Esophagus (tissue), 2 donors: ENCODE results near the gene BLNK. TPM values are rescaled to one million over a fixed set of nuclear protein-coding genes. Genes with fewer than 3 reads are reported as not detected.

Experiments
- H3K27ac ChIP-seq, 2 donors: one replicate each; pipeline ENCODE4 v1.5.1; 2013; ENCODE audit warnings: low read depth in 2 of 2, mild to moderate bottlenecking in 2 of 2, inconsistent platforms in 1 of 2, low read length in 1 of 2, moderate library complexity in 1 of 2
- H3K27me3 ChIP-seq, 2 donors: one replicate each; pipeline ENCODE4 v1.6.1; 2013; ENCODE audit warnings: low read length in 2 of 2, control low read depth in 1 of 2, mild to moderate bottlenecking in 1 of 2; ENCODE audit not compliant: insufficient read depth in 2 of 2, control insufficient read depth in 1 of 2
- H3K36me3 ChIP-seq, 2 donors: one replicate each; pipeline ENCODE4 v1.6.1; 2013; ENCODE audit warnings: low read length in 1 of 2; ENCODE audit not compliant: control insufficient read depth in 2 of 2, insufficient read depth in 2 of 2
- H3K4me1 ChIP-seq, 2 donors: one replicate each; pipeline ENCODE4 v1.6.1; 2013; ENCODE audit warnings: low read length in 1 of 2; ENCODE audit not compliant: control insufficient read depth in 2 of 2, insufficient read depth in 2 of 2
- H3K4me3 ChIP-seq, 2 donors: one replicate each; pipeline ENCODE4 v1.5.1; 2013; ENCODE audit warnings: low read length in 2 of 2, mild to moderate bottlenecking in 2 of 2, low read depth in 1 of 2, moderate library complexity in 1 of 2
- H3K9me3 ChIP-seq, 2 donors: one replicate each; pipeline ENCODE4 v1.6.1; 2013; ENCODE audit warnings: mild to moderate bottlenecking in 2 of 2, low read depth in 1 of 2, low read length in 1 of 2, moderate library complexity in 1 of 2; ENCODE audit not compliant: control insufficient read depth in 2 of 2, insufficient read depth in 1 of 2
- WGBS, 2 donors: extraction: QIAGEN DNeasy Blood & Tissue Kit; methylation state at CpG; one replicate each; pipeline ENCODE4 v1.1.7; 2013; 5-methylcytosine and 5-hydroxymethylcytosine counted together
- polyA plus RNA-seq, 2 donors: library from polyadenylated mRNA; stranded (reverse); fragments of 200-250 nt; gene quantifications; one replicate each; pipeline ENCODE4 v1.2.3, GENCODE V29; 2013
- donor health status: healthy with polysubstance abuse.
- donor health status: Bipolar disorder and iron deficiency.

The BLNK gene
- polyA plus RNA-seq, 2 donors: 46.8 to 51.1 TPM

DNA sequence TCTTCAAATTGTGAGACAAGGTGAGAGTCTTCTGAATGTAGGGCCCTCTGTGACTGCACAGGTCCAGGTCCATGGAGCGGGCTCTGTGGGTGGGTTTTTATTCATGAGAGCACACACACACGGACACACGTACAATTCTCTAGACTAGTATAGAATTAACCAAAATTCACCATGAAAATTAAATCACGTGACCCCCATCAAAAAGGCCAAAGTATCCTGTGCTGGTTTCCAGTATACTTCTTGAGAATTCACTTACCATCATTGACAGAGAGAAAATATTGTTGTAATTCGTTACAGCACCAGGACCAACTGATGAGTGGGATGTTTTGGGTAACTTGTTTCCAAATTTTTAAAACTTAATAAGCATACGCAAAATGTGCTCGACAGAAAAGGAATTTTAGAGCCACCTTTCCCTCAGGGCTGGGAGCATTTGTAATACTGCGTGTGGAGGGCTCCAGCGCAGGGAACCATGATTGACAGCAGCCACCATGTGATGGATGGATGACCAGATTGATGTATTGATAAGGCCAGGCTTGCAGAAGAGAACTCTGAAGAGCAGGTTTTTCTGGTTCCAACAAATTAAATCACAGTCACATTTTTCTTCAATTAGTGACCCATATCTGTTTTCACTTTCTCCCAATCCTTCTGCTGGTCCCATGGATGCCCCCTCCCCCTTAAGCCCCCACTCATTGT is 18.0 kb upstream of the BLNK start:
- 87 to 93% methylated on average over 9 of the region's 9 CpGs for WGBS, 2 donors
- peaks cover 0 to 2% of the 10 kb centered on the region in 2 donors for H3K4me1 ChIP-seq
- H3K4me3 ChIP-seq: no peak overlapping the region
- H3K9me3 ChIP-seq: no peaks in the 10 kb centered on the region
- H3K27me3 ChIP-seq: no peaks in the 10 kb centered on the region
- H3K27ac ChIP-seq: no peak overlapping the region
- no peaks in the 10 kb centered on the region for H3K36me3 ChIP-seq

- H3K27ac ChIP-seq: no peak overlapping the region
- H3K4me3 ChIP-seq: no peak overlapping the region
- H3K36me3 ChIP-seq: no peaks in the 10 kb centered on the region
- H3K27me3 ChIP-seq: no peaks in the 10 kb centered on the region
- WGBS, 2 donors: 25 to 37% methylated on average over 5 of the region's 5 CpGs
- peaks cover 0 to 2% of the 10 kb centered on the region in 2 donors for H3K4me1 ChIP-seq
- H3K9me3 ChIP-seq: no peaks in the 10 kb centered on the region
Measured at GRCh38 chr10:96288151-96288621, 16.8 kb upstream of the BLNK start.

DNA sequence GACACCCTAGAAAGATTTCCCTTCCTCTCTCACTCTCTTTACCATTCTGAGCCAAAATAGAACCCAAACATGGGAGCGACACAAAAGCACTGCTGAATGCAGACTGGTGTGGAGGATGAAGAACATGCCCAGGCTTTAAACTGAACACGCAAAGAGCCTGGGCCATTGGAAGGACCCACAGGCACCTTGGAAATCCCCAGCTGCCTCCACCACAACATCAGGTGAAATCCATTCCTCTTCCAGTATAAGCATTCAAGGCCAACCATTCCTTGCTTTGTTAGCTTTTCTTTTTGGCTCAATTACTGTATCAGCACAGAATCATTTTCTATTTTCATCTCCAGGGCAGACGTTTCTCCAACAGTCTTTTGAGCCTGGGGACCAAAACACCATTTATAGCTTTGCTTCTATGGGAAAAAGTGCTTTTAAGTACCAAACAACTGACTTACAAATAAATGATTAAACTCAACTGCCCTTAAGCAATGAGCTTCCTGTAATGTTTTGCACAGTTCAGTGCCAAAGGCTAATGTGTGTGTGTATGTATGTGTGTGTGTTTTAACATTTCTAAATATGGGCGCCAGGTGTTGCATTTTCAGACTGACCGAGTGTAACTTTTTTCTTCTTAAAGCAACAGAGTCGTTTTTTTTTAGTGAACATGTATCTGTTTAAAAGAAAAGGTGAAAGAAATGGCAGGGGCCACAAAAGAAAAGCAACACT is 16.2 kb upstream of the BLNK start:
- WGBS, 2 donors: 17 to 18% methylated on average over 6 of the region's 6 CpGs
- H3K4me3 ChIP-seq: no peak overlapping the region
- H3K36me3 ChIP-seq: no peaks in the 10 kb centered on the region
- peaks cover 0 to 2% of the 10 kb centered on the region in 2 donors for H3K4me1 ChIP-seq
- peak overlapping the region in 1 of 2 donors; percentile 24 for H3K27ac ChIP-seq
- no peaks in the 10 kb centered on the region for H3K9me3 ChIP-seq
- no peaks in the 10 kb centered on the region for H3K27me3 ChIP-seq

GRCh38 chr10:96285331-96285752 is 14.0 kb upstream of the BLNK start:
- H3K9me3 ChIP-seq: no peaks in the 10 kb centered on the region
- H3K27ac ChIP-seq: no peak overlapping the region
- H3K4me3 ChIP-seq: no peak overlapping the region
- no peaks in the 10 kb centered on the region for H3K36me3 ChIP-seq
- peaks cover 0 to 2% of the 10 kb centered on the region in 2 donors for H3K4me1 ChIP-seq
- no peaks in the 10 kb centered on the region for H3K27me3 ChIP-seq
- 75 to 84% methylated on average over 8 of the region's 8 CpGs for WGBS, 2 donors

DNA sequence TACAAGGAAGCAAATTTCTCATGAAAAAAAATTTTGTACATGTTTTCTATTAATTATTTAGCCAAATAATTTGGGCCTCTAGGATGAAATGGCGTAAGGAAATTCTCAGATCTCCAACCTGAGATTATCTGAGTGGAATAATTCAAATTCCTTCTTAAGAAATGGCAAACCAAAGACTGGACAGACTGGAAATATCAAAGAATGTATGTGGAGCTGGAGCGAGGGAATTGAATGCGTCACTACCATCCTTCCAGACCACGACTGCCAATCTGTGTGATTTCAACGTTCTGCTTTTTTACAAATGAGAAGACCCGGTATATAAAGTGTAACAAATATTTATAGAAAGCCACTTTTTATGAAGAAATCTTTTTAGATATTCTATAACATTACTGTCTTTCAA is 12.4 kb upstream of the BLNK start:
- H3K4me3 ChIP-seq: no peak overlapping the region
- peaks cover 0 to 2% of the 10 kb centered on the region in 2 donors for H3K4me1 ChIP-seq
- no peaks in the 10 kb centered on the region for H3K36me3 ChIP-seq
- no peaks in the 10 kb centered on the region for H3K9me3 ChIP-seq
- WGBS, 2 donors: 81 to 88% methylated on average over 6 of the region's 6 CpGs
- no peaks in the 10 kb centered on the region for H3K27me3 ChIP-seq
- H3K27ac ChIP-seq: no peak overlapping the region

- peaks cover 0 to 2% of the 10 kb centered on the region in 2 donors for H3K4me1 ChIP-seq
- no peak overlapping the region for H3K4me3 ChIP-seq
- WGBS, 2 donors: 57 to 59% methylated on average over 2 of the region's 2 CpGs
- no peak overlapping the region for H3K27ac ChIP-seq
- no peaks in the 10 kb centered on the region for H3K27me3 ChIP-seq
- H3K9me3 ChIP-seq: no peaks in the 10 kb centered on the region
- no peaks in the 10 kb centered on the region for H3K36me3 ChIP-seq
Measured at GRCh38 chr10:96283351-96283750, 12.0 kb upstream of the BLNK start.

GRCh38 chr10:96281444-96282029 is 10.2 kb upstream of the BLNK start:
- Histone ChIP-seq H3K27ac (no peak overlapping the region), H3K36me3 (no peaks in the 10 kb centered on the region), H3K4me3 (no peak overlapping the region), H3K9me3 (no peaks in the 10 kb centered on the region), H3K4me1 (no peaks in the 10 kb centered on the region), H3K27me3 (no peaks in the 10 kb centered on the region)
- WGBS, 2 donors: 86 to 88% methylated on average over 3 of the region's 3 CpGs

DNA sequence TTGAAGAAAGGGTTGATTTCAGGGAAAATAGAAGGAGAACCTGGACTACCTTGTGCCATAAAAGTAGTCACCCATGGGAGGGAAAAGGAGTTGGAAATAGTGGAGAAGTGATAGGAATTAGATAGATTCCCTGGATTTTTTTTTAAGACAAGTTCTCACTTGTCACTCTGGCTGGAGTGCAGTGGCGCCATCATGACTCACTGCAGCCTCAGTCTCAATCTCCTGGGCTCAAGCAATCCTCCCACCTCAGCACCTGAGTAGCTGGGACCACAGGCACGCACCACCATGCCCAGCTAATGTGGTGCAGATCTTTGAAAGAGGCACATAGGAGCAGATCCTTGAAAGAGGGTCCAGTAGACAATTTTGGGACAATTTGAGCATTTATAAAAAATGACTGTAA is 9.5 kb upstream of the BLNK start:
- H3K36me3 ChIP-seq: no peaks in the 10 kb centered on the region
- H3K4me3 ChIP-seq: no peak overlapping the region
- H3K27me3 ChIP-seq: no peaks in the 10 kb centered on the region
- H3K4me1 ChIP-seq: peaks cover 0 to 2% of the 10 kb centered on the region in 2 donors
- H3K27ac ChIP-seq: no peak overlapping the region
- WGBS, 2 donors: 62 to 64% methylated on average over 2 of the region's 2 CpGs
- no peaks in the 10 kb centered on the region for H3K9me3 ChIP-seq

GRCh38 chr10:96279191-96279641 is 7.8 kb upstream of the BLNK start:
- Histone ChIP-seq H3K27me3 (no peaks in the 10 kb centered on the region), H3K9me3 (no peaks in the 10 kb centered on the region), H3K27ac (no peak overlapping the region), H3K4me3 (no peak overlapping the region), H3K4me1 (peaks cover 0 to 2% of the 10 kb centered on the region in 2 donors), H3K36me3 (no peaks in the 10 kb centered on the region)
- 90 to 94% methylated on average over 3 of the region's 3 CpGs for WGBS, 2 donors
